Stimulated activated CD8-positive, alpha-beta memory T cell treated with anti-CD3 and anti-CD28 coated beads, Interleukin-2, amount 100 ng/mL, for 1 hour (primary cell): ENCODE measurements around the gene MDK.
A peak's percentile ranks its signal among the peaks of the same experiment; 100 is the strongest.

Experiments used
- DNase-seq, 2 donors: peaks; one replicate each; pipeline ENCODE4 v3.0.0-alpha.2; 2020; ENCODE audit warnings: low read depth in 2 of 2

Gene MDK

GRCh38 chr11:46382646-46383403 is 1.4 kb downstream of the MDK start:
- no peak for DNase-seq

DNA sequence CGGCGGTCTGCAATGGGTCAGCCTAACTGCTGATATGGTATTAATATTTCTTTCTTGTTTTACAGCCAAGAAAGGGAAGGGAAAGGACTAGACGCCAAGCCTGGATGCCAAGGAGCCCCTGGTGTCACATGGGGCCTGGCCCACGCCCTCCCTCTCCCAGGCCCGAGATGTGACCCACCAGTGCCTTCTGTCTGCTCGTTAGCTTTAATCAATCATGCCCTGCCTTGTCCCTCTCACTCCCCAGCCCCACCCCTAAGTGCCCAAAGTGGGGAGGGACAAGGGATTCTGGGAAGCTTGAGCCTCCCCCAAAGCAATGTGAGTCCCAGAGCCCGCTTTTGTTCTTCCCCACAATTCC is 1.9 kb downstream of the MDK start:
- DNase-seq: no peak

GRCh38 chr11:46383974-46384701 is 2.7 kb downstream of the MDK start:
- DNase-seq: no peak

DNA sequence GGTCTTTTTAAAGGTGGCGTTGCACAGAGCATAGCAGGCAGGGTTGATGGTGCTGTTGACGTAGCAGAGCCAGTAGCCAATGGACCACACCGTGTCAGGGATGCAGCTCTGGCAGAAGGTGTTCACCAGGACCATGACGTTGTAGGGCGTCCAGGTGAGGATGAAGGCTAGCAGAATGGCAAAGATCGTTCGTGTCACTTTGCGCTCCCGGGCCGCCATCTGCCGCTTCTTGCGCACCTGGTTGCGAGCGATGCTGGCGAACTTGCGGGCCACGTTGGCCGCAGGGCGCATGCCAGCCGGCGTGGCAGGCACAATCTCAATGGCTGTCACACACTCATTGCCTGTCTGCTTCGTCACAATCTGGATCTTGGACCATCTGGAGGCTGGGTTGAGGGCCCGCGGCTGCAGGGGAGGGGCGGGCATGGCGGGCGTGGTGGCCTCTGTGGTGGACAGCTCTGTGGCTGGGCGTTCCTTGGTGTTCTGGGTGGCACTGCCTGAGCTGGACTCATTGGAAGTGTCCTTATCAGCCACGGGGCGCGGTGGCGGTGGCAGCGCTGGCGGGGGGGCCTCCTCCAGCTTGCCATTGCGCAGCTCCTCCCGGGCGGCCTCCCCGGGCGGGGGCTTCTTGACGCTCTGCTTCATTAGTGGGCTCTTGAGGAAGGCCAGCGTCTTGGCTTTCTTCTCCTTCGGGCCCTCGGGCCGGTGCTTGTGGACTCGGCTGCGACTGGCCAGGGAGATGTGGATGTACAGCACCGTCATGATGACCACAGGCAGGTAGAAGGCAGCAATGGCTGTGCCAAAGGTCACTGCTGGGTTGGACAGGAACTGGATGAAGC is 3.9 kb downstream of the MDK start:
- no peak for DNase-seq

- DNase-seq: no peak
Observed at GRCh38 chr11:46386005-46386578, 4.6 kb downstream of the MDK start.

DNA sequence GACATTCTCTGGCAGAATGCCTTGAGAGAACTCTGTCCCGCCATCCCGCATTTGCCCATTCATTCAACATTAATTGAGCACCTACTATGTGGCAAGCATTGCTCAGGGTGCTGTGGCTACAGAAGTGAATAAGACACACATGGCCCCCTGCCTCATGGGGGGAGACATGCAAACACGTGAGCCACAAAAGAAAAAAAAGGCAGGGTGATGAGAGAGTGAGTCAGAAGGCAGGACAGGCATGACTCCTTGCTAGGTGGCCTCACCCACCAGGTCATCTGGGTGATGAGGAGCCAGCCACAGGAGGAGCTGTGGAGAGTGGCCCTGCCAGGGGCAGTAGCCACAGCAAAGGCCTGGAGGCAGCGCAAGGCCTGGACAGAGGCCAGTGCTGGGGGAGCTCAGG is 5.2 kb downstream of the MDK start:
- DNase-seq: no peak

GRCh38 chr11:46387456-46387855 is 6.0 kb downstream of the MDK start:
- no peak for DNase-seq

DNA sequence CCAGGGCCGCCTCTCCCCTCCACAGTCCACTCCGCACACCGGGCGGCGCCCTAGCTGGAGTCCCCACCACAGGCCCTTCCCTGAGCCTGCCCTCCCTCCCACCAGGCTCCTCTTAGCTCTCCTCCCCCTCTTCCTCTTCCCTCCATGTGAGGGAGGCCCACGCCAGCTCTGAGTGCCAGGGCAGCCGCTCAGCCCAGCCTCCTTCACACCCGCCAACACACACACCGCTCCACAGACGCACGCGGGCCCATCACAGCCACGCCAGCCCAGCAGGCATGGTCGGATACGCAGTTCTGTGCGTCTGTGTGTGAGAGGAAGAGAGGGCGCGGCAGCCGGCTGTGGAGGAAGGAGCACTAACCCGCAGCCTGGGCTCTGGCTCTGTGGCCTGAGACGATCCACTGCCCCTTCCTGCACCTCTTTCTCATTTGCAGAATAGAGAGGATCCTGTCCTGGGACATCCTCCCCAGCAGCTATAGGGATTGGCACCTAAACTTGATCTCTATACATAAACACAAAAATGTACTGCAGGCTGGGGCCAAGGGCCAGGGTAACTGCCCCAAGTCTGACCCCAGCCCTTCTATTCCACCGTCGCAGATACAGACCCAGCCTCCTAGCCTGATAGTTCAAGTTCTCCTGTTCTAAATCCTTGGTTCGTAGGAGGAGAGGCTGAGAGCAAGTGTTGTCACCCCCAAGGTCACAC is 6.6 kb downstream of the MDK start:
- DNase-seq: no peak

- no peak for DNase-seq
Observed at GRCh38 chr11:46388619-46389449, 7.4 kb downstream of the MDK start.

DNA sequence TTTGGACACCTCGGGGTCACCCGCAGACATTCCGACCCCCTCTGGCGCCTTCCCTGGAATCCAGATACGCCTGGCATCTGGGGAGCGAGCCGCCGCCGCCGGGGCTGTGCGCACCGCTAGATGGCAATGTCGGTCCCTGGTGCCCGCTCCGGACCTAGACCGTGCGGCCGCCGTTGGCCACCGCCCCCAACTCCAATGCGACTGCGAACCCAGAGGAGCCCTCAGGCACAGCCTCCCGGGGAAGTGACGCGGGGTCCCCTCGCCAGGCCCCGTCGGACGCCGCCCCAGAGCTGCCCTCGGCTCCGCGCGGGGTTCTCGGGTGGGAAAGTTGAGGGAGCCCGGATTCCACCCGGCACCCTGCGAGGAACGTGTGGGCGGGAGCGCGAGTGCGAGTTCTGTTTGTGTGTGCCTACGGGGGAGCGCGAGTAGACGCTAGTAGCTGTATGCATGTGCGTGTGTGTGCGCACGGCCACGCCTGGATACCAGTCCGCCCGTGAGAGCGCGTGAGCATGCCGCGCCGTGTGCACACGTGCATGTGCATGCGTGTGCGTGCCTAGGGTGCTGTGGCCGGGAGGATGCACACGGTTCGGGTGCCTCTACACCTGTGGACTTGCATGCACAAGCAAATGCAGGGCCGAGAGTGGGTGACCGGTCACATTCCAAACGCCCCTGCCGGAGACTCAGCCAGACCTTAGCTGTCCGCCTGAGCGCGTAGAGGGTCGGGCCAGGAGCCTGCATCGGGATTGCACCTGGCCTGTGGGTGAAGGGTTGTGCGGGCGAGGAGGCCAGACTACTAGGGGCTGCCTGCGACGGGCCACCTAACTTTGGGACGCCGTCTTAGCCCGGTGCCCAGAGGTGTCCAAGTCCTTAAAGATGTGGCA is 8.2 kb downstream of the MDK start:
- DNase-seq: no peak

DNA sequence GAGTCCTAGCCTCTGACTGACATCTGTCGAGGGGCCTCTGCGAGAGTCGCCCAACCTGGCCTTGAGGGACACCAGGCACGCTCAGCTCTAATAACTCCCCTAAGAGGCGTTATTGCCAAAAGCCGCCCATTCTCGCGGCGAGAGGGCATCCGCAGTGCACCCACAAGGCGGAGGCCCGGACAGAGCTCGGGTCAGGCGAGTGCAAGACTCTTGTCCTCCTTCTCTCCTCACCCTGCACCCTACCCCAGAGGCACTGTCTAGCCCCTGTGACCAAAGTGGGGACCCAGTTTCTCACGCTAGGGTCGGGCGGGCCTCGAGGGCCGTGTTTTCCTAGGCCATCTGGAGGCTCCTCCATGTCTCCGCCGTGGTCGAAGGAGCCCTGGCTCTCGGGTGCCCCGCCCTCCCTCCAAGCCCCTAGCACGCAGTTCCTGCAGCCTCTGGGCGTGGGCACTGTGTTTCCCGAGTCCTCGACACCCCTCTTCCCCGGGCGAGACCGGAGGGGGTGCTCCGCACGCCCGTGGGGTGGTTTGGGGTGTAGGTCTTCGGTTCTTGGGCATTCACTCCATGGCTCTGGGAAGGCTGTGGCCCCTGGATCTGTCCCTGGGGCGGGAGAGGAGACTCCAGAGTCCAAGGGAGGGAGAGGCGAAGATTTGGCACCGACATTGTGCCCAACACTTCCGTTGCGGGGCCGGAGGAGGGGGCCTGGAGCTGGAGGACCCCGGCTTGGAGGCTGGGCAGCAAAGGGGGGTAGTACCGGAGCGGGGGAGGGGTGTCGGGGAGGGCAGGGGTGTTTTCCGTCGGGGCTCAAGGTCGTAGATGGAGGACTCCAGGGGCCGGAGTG is 9.1 kb downstream of the MDK start:
- no peak for DNase-seq

DNA sequence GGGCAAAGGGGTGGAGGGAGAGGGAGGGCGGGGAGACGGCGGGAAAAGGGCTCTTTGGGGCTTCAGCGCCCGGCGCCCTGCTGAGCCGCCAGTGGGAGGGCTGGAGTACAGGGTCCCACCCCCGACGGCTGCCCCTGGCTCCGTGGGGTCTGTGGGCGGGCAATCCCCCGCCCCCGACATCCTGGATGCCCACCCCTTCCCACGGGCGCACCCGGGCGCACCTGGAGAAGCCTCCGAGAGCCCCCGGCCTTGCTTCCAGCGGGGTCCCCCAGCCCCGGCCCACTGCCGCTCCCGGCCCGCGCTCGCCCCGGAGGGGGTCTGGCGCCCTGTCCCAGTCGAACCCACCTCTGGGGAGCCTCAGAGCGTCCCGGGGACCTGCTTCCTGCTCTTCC is 9.7 kb downstream of the MDK start:
- DNase-seq: no peak

- no peak for DNase-seq
Observed at GRCh38 chr11:46391578-46392420, 10.3 kb downstream of the MDK start, which contains the start of gene CHRM4. CHRM4 (minus strand) TSS chr11:46391776; CDS start chr11:46386557, 5,219 bp downstream.

DNA sequence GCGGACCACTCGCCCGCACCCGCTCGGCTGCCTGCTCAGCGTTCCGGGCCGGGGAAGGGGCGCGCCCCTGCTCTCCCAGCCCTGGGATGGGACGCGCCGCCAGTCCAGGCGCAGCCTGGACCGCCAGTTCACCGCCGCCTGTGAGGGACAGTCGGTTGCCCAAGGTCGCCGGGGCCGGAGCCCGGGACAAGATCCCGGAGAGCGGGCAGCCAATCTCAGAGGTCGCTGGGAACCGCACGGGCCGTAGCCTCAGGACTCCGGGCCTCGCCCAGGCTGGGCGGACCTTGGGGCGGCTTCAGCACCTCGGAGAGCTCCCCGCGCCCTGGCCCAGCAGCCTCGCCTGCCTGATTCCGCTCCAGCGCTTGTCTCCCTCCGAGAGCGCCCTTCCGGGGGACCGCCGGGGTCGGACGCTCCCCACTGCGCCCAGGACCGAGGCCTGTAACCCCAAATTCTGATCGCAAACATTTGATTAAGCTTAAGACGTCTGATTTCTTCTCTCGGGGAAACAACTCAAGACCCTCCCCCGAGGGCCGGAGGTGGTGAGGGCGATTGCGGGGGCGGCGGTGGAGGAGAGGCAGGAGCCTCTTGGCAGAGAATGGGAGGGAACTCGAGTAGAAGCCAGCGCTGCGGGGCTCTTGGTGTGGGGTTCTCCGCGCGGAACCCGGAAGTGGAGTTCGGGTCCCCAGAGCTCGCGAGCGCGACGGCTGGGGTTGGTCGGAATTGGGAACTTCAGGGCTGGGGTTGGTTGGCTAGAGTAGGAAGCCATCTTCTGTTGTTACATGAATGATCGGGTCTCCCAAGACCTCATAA is 11.2 kb downstream of the MDK start:
- DNase-seq: peak; percentile 55 to 58

DNA sequence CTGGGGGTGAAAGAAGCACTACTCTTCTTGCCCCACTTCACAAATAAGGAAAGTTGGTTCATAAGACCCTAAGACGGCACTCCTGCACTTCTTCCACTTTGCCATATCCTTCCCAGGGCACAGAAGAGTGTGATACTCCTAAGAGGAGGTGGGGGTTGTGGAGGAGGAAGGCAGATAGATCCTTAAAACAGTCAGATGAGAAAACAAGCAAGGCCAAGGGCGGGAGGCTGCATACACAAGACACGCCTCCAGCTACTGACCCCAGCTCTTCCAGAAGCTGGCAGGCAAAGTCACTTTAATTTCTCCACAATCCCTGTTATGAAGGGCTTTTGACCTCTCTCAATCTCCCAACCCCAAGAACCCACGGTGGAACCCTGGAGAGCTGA is 11.8 kb downstream of the MDK start:
- DNase-seq: no peak

GRCh38 chr11:46393759-46394158 is 12.3 kb downstream of the MDK start:
- DNase-seq: no peak

- DNase-seq: no peak
Observed at GRCh38 chr11:46397526-46397925, 16.1 kb downstream of the MDK start.
